C4-2B (cell line): Measurements from ENCODE around the gene REPIN1.

Experiments
- H3K27ac ChIP-seq: fragments of 450-650 bp; 2 replicates; pipeline ENCODE4 v1.5.1; 2017
- CTCF ChIP-seq: fragments of 450-650 bp; conservative IDR thresholded peaks from 2 replicates; pipeline ENCODE4 v1.5.1; 2017; ENCODE audit warnings: mild to moderate bottlenecking
- ZFX ChIP-seq: fragments of 450-650 bp; IDR thresholded peaks from 2 replicates; pipeline ENCODE4 v1.6.1; 2017

The REPIN1 gene

GRCh38 chr7:150420987-150421674 lies 52.5 kb downstream of the REPIN1 start:
- TF ChIP-seq ZFX (no peak), CTCF (peak; percentile 99)
- no peak overlapping the region for H3K27ac ChIP-seq

- no peak overlapping the region for H3K27ac ChIP-seq
- no peak for TF ChIP-seq ZFX
- no peak for TF ChIP-seq CTCF
Observed at GRCh38 chr7:150421831-150422230, 53.2 kb downstream of the REPIN1 start.
